KOPT-K1 (cell line): ENCODE results near the gene TBC1D22A.
"Not testable (repeated sequence)": the region's sequence is repeated elsewhere in the genome, so short reads cannot be mapped to it uniquely, and the experiment has no call there.

ENCODE experiments used
- H3K27ac ChIP-seq: fragments of 200-600 bp; sonication (generic); 2 replicates; pipeline ENCODE4 v1.5.1; 2016; ENCODE audit warnings: antibody characterized with exemption, mild to moderate bottlenecking, low read depth, low read length; ENCODE audit not compliant: poor library complexity, severe bottlenecking
- H3K36me3 ChIP-seq: fragments of 200-600 bp; sonication (generic); 2 replicates; pipeline ENCODE4 v1.5.1; 2017; ENCODE audit warnings: antibody characterized with exemption, mild to moderate bottlenecking, low read length, moderate library complexity; ENCODE audit not compliant: insufficient read depth
- H3K9me3 ChIP-seq: fragments of 200-600 bp; sonication (generic); 2 replicates; pipeline ENCODE4 v1.5.1; 2017; ENCODE audit warnings: antibody characterized with exemption, low read length, mild to moderate bottlenecking; ENCODE audit not compliant: insufficient read depth, poor library complexity, severe bottlenecking

TBC1D22A gene

GRCh38 chr22:47049736-47050400 is 287.4 kb downstream of the TBC1D22A start:
- H3K9me3 ChIP-seq, H3K27ac ChIP-seq, H3K36me3 ChIP-seq: not testable (repeated sequence)

- H3K36me3 ChIP-seq = no peaks in the 10 kb centered on the region
- H3K27ac ChIP-seq = no peak overlapping the region
- H3K9me3 ChIP-seq = no peaks in the 10 kb centered on the region
These were observed 288.1 kb downstream of the TBC1D22A start for GRCh38 chr22:47050401-47051051.

- Histone ChIP-seq H3K27ac (peak overlapping the region; percentile 76), H3K36me3 (no peaks in the 10 kb centered on the region; the same call in 1 of the 2 replicates), H3K9me3 (no peaks in the 10 kb centered on the region)
These were observed 289.1 kb downstream of the TBC1D22A start for GRCh38 chr22:47051441-47052071.

- no peaks in the 10 kb centered on the region; the same call in 1 of the 2 replicates for H3K36me3 ChIP-seq
- H3K27ac ChIP-seq = peak overlapping the region; percentile 76
- no peaks in the 10 kb centered on the region for H3K9me3 ChIP-seq
These were observed 290.0 kb downstream of the TBC1D22A start for GRCh38 chr22:47052236-47053012.

GRCh38 chr22:47053013-47053725 is 290.7 kb downstream of the TBC1D22A start:
- H3K9me3 ChIP-seq = no peaks in the 10 kb centered on the region
- H3K36me3 ChIP-seq = no peaks in the 10 kb centered on the region; the same call in 1 of the 2 replicates
- peak overlapping the region; percentile 76 for H3K27ac ChIP-seq

GRCh38 chr22:47053726-47054141 is 291.3 kb downstream of the TBC1D22A start:
- peak overlapping the region; percentile 76 for H3K27ac ChIP-seq
- H3K9me3 ChIP-seq = no peaks in the 10 kb centered on the region
- H3K36me3 ChIP-seq = no peaks in the 10 kb centered on the region; the same call in 1 of the 2 replicates

GRCh38 chr22:47054231-47055072 is 292.0 kb downstream of the TBC1D22A start:
- Histone ChIP-seq H3K9me3 (no peaks in the 10 kb centered on the region), H3K27ac (peak overlapping the region; percentile 76), H3K36me3 (no peaks in the 10 kb centered on the region; the same call in 1 of the 2 replicates)

GRCh38 chr22:47055073-47055355 is 292.6 kb downstream of the TBC1D22A start:
- Histone ChIP-seq H3K36me3 (no peaks in the 10 kb centered on the region; the same call in 1 of the 2 replicates), H3K9me3 (no peaks in the 10 kb centered on the region), H3K27ac (no peak overlapping the region)

- Histone ChIP-seq H3K27ac (no peak overlapping the region), H3K36me3 (no peaks in the 10 kb centered on the region; the same call in 1 of the 2 replicates)
These were observed 293.0 kb downstream of the TBC1D22A start for GRCh38 chr22:47055461-47055860.

GRCh38 chr22:47055921-47056320 is 293.5 kb downstream of the TBC1D22A start:
- H3K27ac ChIP-seq = no peak overlapping the region
- H3K9me3 ChIP-seq = no peaks in the 10 kb centered on the region
- no peaks in the 10 kb centered on the region; the same call in 1 of the 2 replicates for H3K36me3 ChIP-seq

More at GRCh38 chr22:47055461-47055860, 293.0 kb downstream of the TBC1D22A start:
- no peaks in the 10 kb centered on the region for H3K9me3 ChIP-seq

- Histone ChIP-seq H3K36me3 (no peaks in the 10 kb centered on the region; the same call in 1 of the 2 replicates), H3K27ac (no peak overlapping the region), H3K9me3 (no peaks in the 10 kb centered on the region)
These were observed 293.9 kb downstream of the TBC1D22A start for GRCh38 chr22:47056361-47056760.

- Histone ChIP-seq H3K27ac (no peak overlapping the region), H3K36me3 (no peaks in the 10 kb centered on the region; the same call in 1 of the 2 replicates), H3K9me3 (no peaks in the 10 kb centered on the region)
These were observed 294.5 kb downstream of the TBC1D22A start for GRCh38 chr22:47056776-47057470.

- Histone ChIP-seq H3K36me3 (peaks cover 10% of the 10 kb centered on the region; the same call in 1 of the 2 replicates), H3K9me3 (no peaks in the 10 kb centered on the region), H3K27ac (no peak overlapping the region)
These were observed 295.6 kb downstream of the TBC1D22A start for GRCh38 chr22:47057916-47058585.
